Anterior cingulate cortex (tissue), 58 donors: ENCODE results near the gene CCDC200.
"Not testable (repeated sequence)": the region's sequence is repeated elsewhere in the genome, so short reads cannot be mapped to it uniquely, and the experiment has no call there.

ENCODE experiments used
- DNase-seq, 58 donors: peaks; one replicate each; lab custom pipeline; 2025; lab: John Stamatoyannopoulos, UW

Gene CCDC200

DNA sequence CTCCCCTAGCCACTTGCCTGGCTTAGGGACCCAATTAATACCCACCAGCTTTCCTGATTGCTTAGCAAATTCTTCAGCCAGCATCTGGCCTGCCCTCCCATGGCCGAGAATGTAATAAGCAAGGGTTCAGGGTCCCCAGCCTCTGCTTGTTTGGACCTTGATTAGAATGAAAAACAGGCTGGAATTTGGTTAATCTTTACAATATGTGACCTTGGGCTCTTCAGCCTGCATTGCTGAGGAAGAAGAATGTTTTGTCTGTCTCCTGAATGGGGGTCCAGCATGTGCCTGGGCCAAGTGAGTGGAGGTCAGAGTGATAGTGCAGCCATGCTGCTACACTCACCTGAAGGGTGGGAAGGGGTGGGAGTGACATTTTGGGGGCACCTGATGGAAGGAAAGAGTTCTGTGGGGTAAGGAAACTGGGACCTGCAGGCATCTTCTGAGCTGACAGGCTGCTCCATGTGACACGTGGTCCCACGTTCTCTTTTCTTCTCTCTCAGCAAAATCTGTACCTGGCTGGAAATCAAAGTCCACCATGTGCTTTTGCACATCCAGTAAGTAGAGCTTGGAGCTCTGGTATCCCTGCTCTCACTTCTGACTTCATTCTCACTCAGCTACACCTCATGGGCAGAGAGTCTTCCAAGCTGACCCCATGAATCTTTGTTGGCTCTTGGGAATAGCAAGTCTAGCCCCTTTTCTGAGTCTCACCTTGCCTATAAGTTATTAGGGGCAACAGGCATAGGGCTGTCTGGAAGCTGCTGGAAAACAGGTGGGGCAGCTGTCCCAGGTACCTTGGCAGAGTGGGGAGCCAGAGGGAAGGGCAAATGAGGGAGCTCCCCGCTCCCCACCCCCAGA is 11.4 kb downstream of the CCDC200 start:
- no peak for DNase-seq

DNA sequence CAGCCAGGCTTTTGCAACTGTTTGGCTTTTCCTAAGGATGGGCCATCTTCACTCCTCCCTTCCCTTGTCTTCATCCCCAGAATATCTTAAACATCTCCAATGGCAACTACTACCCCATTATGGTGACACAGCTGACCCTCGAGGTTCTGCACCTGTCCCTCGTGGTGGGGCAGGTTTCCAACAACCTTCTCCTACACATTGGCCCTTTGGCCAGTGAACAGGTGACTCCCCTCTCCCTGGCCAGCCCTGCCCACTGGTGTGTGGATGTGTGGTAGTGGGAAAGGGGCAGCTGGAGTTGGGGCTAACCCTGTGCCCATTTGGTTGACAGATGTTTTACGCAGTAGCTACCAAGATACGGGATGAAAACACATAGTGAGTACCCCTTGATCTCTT is 12.1 kb downstream of the CCDC200 start:
- DNase-seq = no peak

DNA sequence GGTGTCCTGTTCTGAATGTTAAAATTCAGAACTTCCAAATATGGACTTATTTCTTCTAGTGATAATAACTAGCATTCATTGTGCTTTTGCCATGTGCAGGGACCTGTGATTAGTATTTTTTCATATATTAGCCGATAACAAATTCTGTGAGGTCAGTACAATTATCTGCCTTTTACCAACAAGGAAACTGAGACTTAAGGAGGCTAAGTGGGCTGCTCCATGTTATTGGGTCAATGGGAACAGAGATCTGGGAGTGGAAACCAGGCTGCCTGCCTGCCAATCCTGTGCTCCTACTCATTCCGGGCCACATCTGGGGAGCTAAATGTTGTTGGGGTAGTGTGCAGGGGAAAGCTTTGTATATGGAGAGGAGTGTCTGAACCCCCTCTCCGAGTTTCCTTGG is 13.1 kb downstream of the CCDC200 start:
- no peak for DNase-seq

DNA sequence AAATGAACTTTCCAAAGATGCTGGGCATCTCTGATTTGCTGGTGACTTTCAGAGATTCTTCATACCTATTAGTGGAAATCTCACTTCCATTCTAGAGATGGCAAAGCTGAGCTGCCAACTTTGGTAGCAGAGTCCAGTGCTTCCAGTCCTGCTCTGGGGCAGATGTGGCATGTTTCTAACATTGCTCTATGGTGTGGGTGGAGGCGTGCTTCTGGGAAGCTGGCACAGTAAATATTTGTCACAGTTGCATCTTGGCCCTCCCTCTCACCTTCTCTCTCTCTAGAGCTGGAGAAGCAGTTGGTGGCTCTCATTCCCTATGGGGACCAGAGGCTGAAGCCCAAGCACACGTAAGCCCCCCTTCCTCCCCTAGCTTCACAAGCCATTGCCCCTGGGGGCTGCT is 14.9 kb downstream of the CCDC200 start:
- no peak for DNase-seq

DNA sequence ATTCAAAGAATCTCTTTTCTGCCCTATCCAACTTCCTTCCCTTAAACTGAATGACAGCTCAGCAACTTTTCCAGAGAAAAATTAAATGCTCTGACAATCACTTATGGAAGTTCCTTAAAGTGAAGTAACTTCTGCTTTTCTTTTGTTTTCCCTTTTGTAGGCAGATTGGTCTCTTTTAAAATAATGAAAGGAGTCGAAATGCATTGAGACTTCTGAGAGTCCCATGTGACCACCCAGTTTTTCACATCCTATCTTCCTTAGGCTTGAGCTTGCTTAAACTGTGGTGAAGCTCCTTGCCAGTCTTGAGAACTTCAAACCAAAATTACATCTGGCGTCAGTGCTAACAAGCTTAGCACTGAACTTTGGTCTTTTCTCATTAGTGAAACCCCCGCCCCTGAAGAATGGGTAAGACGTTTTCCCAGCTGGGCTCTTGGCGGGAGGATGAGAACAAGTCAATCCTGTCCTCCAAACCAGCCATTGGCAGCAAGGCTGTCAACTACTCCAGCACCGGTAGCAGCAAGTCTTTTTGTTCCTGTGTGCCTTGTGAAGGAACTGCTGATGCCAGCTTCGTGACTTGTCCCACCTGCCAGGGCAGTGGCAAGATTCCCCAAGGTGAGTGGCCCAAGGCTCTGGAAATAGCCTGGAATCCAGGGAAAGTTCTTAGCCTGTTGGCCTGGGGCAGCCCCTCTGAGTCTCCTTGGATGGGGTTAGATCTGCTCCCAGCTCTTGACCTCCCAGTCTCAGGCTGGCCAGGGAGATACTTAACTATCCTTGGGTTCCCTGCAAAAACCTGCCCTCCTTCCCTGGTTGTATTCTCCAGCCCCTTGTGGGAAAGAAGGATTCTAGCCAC is 15.6 kb downstream of the CCDC200 start:
- DNase-seq = no peak

DNA sequence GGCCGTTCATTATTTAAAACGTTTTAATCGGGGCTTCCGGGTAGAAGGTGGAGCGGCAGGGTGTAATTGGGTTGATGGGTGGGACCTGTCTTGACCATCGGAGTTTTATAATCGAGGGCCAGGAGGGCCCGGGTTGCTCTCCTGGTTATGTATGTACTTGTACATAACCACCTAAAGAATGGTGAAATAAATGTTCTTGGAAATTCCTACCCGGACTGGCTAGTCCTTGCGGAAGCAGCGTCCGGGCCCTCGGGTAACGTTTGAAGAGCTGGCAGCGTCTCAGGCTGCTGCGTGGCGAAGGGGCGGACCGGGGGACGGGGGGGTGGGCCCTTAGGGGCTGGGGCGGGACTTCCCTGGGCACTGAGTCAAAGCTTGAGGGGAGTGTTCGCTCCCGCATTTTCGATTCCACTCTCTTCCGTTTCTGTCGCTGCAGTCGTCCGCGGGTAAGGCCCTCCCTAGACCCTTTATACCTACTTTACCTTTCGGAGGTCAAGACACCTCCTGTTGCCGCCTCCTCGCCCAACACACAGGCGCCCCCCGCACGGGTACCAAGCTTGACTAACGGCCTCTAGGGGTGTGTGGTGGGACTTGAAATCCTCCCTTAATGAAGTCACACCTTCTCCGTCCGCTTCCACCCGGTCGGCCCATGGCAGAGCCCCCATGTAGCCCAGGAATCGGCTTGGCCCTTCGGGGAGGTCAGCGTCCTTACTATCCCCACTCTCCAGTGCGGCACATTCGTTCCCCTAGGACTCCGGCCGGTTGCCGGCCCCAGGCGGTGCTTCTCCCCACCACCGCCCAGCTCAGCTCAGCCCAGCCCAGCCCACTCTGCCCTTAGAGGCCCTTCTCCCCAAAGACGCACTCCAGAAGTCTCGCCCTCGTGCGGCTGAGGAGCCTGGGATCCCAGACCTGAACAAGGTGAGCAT is 16.7 kb downstream of the CCDC200 start, which contains the start of gene TMEM106A:
TMEM106A (plus strand) TSS at position 396 of the 923 bp plus-strand sequence. CDS start 1,167 bp downstream, outside the sequence.
- DNase-seq = peak in 44 of 58 donors; percentile 1 to 53 (median 23)

DNA sequence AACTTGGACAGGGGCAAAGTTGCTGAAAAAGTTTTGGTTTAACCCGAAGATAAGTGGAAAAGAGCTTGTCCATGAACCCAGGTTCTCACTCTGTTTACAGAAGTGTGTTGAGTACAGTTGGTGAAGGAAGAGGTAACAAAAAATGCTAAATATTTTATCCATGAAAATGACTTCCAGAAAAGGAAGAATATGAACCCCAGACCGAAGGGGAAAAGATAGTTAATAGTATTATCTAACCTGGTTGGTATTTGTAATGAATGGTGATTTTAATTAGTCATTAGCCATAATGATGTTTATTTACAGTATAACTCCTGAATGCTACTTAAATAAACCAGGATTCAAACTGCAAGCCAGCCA is 17.3 kb downstream of the CCDC200 start:
- no peak for DNase-seq

DNA sequence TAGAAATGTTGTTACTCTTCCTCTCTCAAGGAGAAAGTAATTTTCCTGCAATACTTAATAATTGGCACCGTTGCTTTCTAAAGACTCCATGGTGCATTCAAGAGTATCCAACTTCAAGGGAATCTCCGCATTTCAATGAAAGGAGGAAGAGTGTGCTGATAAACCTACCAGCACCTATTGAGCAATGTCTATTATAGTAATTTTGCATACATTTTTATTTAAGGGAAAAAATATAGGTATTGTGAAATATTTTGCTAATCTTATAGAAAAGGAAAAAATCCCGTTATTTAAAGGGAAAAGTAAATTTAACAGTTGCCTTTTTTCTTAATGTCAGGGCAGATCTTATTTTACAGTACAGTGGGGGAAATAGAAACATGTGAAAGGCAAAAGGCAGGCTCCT is 17.8 kb downstream of the CCDC200 start:
- no peak for DNase-seq

DNA sequence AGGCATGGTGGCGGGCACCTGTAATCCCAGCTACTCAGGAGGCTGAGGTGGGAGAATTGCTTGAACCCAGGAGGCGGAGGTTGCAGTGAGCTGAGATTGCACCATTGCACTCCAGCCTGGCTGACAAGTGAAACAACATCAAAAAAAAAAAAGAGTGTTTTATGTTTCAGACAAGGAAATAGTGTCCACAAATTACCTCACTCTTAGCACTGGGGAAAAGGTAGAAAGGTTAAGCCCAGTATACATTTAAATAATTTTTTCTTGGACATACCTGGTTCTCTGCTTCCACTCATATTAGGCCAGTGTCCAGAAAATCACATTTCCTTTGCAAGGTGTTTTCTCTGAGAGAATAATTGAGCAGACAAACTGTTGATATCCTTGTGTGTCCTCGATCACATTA is 25.4 kb downstream of the CCDC200 start:
- not testable (repeated sequence) for DNase-seq

DNA sequence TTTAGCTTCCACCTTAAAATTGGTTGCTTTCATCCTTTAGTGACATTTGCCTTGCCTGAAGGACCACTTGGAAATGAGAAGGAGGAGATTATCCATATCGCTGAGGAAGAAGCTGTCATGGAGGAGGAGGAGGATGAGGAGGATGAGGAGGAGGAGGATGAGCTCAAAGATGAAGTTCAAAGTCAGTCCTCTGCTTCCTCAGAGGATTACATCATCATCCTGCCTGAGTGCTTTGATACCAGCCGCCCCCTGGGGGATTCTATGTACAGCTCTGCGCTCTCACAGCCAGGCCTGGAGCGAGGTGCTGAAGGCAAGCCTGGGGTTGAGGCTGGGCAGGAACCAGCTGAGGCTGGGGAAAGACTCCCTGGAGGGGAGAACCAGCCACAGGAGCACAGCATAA is 28.3 kb downstream of the CCDC200 start:
- no peak for DNase-seq

DNA sequence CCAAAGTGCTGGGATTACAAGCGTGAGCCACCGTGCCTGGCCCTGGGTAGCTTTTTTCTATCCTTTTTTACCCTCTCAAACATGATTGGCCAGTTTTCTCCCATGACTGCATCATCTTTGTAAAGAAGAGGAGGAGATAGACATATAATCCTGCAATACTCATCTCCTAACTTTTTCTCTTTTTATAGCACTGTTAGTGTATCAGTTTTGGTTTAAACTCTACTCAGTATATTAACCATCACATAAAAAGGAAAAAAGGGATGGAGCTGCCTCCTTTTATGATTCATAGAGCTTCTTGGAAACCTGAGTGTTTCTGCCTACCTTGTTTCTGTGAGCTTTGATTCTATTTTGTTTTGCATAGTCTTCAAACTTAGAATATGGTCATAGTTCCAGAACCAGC is 28.8 kb downstream of the CCDC200 start:
- no peak for DNase-seq

DNA sequence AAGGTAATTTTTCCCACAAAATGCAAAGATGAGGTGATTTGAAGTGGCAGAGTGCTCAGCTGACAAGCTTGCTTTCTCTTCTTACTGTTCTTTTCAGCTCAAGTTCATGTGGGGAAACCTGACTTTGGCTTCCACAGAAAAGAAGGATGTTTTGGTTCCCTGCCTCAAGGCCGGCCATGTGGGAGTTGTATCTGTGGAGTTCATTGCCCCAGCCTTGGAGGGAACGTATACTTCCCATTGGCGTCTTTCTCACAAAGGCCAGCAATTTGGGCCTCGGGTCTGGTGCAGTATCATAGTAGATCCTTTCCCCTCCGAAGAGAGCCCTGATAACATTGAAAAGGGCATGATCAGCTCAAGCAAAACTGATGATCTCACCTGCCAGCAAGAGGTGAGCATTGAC is 35.2 kb downstream of the CCDC200 start:
- DNase-seq = no peak

DNA sequence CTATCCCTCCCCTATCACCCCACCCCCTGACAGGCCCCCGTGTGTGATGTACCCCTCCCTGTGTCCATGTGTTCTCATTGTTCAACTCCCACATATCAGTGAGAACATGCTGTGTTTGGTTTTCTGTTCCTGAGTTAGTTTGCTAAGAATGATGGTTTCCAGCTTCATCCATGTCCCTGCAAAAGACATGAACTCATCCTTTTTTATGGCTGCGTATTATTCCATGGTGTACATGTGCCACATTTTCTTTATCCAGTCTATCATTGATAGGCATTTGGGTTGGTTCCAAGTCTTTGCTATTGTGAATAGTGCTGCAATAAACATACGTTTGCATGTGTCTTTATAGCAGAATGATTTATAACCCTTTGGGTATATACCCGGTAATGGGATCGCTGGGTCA is 41.8 kb downstream of the CCDC200 start:
- not testable (repeated sequence) for DNase-seq

DNA sequence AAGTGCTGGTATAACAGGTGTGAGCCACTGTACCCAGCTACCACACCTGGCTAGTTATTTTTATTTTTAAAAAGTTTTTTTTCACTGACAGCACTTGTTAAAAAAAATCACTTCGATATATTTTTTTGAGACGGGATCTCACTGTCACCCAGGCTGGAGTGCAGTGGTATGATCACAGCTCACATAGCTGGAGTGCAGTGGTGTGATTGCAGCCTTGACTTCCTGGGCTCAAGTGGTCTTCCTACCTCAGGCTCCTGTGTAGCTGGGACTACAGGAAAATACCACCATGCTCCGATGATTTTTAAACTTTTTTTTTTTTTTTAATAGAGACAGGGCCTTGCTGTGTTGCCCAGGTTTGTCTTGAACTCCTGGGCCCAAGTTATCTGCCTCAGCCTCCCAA is 44.5 kb downstream of the CCDC200 start:
- DNase-seq = no peak

DNA sequence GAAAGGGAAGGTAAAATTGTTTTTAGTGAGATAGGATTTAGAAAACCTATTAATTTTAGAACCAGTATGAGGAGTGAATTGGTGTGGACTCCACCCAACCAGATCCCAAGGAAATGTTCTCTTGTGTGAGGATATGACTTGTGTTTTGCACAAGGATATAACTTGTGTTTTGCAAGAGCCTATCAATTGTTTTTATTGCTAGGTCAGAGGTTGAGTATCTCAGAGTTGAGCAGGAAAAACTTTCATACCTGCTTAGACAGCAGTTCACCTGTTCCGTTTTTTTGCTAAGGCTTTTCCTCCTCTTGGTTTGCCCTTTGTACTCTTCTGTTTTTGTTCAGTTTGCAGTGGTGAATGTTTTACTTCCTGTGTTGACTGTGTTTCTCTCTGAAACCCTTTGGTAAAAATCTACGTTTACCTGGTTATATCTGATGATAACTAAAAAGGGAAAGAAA is 52.3 kb downstream of the CCDC200 start:
- no peak for DNase-seq

DNA sequence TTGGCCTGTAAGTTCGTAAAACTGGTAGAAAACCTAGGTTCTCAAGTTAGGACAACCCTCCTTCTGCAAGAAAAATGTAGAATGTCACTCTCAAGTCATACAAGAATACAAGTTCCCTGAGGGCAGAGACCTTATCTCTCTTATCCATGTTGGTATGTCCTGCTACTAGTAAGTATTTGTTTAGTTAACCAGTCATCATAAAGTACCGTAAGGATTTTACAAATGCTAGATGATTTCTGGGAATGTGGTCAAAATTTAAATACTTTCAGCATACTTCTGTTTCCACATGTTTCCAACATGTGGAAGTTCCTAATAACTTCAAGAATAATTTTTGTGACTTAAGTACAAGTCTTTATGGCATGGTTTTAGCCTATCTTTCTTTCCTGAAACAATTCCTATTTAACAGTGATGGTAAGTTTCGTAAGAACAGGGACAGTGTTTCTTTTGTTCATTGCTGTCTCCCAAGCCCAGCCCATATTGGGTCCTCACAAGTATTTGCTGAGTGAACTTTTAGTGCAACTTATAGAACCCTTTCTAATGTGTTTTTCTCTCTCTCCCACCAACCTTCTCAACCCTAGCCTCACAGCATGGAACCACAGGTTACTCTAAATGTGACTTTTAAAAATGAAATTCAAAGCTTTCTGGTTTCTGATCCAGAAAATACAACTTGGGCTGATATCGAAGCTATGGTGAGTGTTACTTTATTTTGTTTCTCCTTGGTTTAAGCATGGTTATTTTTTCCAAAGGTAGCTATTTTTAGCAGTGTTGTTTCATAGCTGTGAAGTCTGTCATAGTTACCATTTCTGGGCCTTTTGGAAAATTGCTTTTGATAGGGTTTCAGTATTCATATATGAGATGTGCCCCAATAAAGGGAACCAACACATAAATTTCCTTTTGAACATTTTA is 53.0 kb downstream of the CCDC200 start:
- no peak for DNase-seq

DNA sequence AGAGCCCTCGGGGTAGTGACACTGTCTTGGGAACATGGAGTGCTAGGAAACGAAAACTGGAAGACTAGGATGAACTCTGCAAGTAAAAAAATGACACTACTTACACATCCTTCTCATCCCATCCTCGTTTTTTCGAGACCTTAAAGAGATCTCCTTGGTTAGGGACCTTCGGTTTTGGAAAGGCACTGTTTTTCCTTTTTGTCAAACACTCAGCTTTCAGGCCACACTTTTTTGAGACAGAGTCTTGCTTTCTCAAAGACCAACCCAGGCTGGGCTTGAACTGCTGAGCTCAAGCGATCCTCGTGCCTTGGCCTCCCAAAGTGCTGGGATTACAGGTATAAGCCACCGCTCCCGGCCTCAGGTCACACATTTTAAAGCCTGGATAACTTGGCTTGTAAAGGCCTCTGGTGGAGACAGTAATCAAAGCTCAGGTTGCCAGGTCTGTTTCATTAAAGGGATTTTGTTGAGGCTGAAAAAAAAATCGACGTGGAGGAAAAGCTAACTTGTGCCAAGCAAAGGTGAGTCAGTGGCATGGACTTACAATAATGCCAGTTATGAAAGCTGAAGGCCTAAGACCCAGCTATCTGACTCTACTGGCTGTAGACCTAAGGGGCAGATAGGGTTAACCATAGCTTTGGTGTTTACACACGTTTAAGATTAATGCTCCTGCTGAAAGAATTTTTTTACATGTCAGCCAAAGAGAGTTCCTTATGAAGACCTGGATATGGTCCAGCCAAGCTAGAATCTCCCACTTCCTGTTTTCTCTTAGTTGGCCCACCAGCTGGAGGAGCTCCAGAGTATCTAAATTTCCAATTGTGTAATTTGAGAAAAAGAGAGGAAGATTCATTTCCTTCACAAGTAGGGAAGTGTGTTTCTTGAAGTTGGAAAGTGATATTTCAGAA is 56.6 kb downstream of the CCDC200 start:
- peak in 2 of 58 donors; percentile 13 to 47 for DNase-seq
